Esophagus squamous epithelium (tissue), 4 donors: ENCODE results near the gene TOP3A.

Experiments
- CTCF ChIP-seq, 6 experiments: fragments of 450-650 bp in 4 of 6; fragments of 200-600 bp in 2 of 6; sonication (generic) in 2 of 6; IDR thresholded peaks; one replicate each; pipeline ENCODE4 v1.5.1; 2016 to 2019; ENCODE audit warnings: antibody characterized with exemption in 6 of 6, mild to moderate bottlenecking in 4 of 6, moderate library complexity in 4 of 6
- POLR2A ChIP-seq, 4 donors: fragments of 450-650 bp; IDR thresholded peaks; one replicate each; pipeline ENCODE4 v1.6.1; 2017; ENCODE audit warnings: antibody characterized with exemption in 4 of 4, mild to moderate bottlenecking in 4 of 4, moderate library complexity in 3 of 4

- TF ChIP-seq CTCF (IDR thresholded peaks at IDR 0.05) (no peak), POLR2A (IDR thresholded peaks at IDR 0.05) (no peak)
These were observed 12.3 kb upstream of the TOP3A start for GRCh38 chr17:18327093-18327492.
